NB4 (cell line): ENCODE data around the gene GNAT1.
A peak's percentile ranks its signal among the peaks of the same experiment; 100 is the strongest.

Experiments used
- DNase-seq: peaks from one replicate; pipeline ENCODE4 v3.0.0; 2010; ENCODE audit warnings: low read depth
- H3K4me3 ChIP-seq: one replicate; pipeline ENCODE4 v1.5.1; 2011; ENCODE audit warnings: mild to moderate bottlenecking, low read depth, low read length, moderate library complexity
- CTCF ChIP-seq: IDR thresholded peaks from one replicate; pipeline ENCODE4 v1.5.1; 2012; ENCODE audit warnings: low read depth, low read length
- MAX ChIP-seq: IDR thresholded peaks from 2 replicates; pipeline ENCODE4 v1.6.1; 2011; ENCODE audit warnings: low read depth, low read length
- MYC ChIP-seq: IDR thresholded peaks from 2 replicates; pipeline ENCODE4 v1.6.1; 2011; ENCODE audit warnings: low read depth, low read length
- POLR2A ChIP-seq: IDR thresholded peaks from 2 replicates; pipeline ENCODE4 v1.6.1; 2011; ENCODE audit warnings: mild to moderate bottlenecking; ENCODE audit not compliant: insufficient read length; ENCODE audit errors: extremely low read depth

Gene GNAT1

GRCh38 chr3:50190936-50191660 is at the start of gene GNAT1:
GNAT1 (plus strand) TSS chr3:50191610; CDS start chr3:50191726, 116 bp downstream.
- TF ChIP-seq MAX (no peak), CTCF (no peak), POLR2A (no peak), MYC (no peak)
- DNase-seq, result peak; percentile 61
- no peak within 1 kb of the TSS for H3K4me3 ChIP-seq

- H3K4me3 ChIP-seq, result no peak overlapping the region
- DNase-seq, result no peak
- no peak for TF ChIP-seq MYC
- peak; percentile 15 for TF ChIP-seq CTCF
- no peak for TF ChIP-seq POLR2A
Observed at GRCh38 chr3:50146316-50146901, 45.0 kb upstream of the GNAT1 start.

- no peak overlapping the region for H3K4me3 ChIP-seq
- TF ChIP-seq POLR2A, result no peak
- no peak for TF ChIP-seq MYC
- no peak for DNase-seq
Observed at GRCh38 chr3:50147016-50147415, 44.4 kb upstream of the GNAT1 start.

GRCh38 chr3:50147447-50147846 is 44.0 kb upstream of the GNAT1 start:
- H3K4me3 ChIP-seq, result no peak overlapping the region
- no peak for DNase-seq
- no peak for TF ChIP-seq POLR2A
- no peak for TF ChIP-seq MYC
- TF ChIP-seq CTCF, result no peak
- no peak for TF ChIP-seq MAX

- DNase-seq, result no peak
- H3K4me3 ChIP-seq, result no peak overlapping the region
- TF ChIP-seq MYC, result no peak
- no peak for TF ChIP-seq MAX
- TF ChIP-seq CTCF, result no peak
- no peak for TF ChIP-seq POLR2A
Observed at GRCh38 chr3:50147861-50148260, 43.5 kb upstream of the GNAT1 start.

- no peak overlapping the region for H3K4me3 ChIP-seq
- DNase-seq, result no peak
- TF ChIP-seq MAX, result no peak
Observed at GRCh38 chr3:50150404-50150750, 41.0 kb upstream of the GNAT1 start.
